G401 (cell line): ENCODE data around the gene ZNF239. TPM values are rescaled to one million over a fixed set of nuclear protein-coding genes. Genes with fewer than 3 reads are reported as not detected.
A peak's percentile ranks its signal among the peaks of the same experiment; 100 is the strongest.
"Not testable (repeated sequence)": the region's sequence is repeated elsewhere in the genome, so short reads cannot be mapped to it uniquely, and the experiment has no call there.

ENCODE experiments used
- DNase-seq: peaks from one replicate; pipeline ENCODE4 v3.0.0-alpha.2; 2015; ENCODE audit warnings: low spot score
- in situ Hi-C: cut with HindIII; loops from 2 replicates; pipeline ENCODE4 v1.10.0; 2016; ENCODE audit warnings: low sequenced_read_pairs, mixed read lengths
- total RNA-seq: library from RNA; depleted of rRNA; stranded (reverse); fragments of >200 nt; shearing (Covaris generic); gene quantifications from 2 replicates; pipeline ENCODE4 v1.2.3, GENCODE V29; 2014; rRNA removed

ZNF239 gene
- total RNA-seq, 1 experiment from 2014 or later = 14.3 TPM

DNA sequence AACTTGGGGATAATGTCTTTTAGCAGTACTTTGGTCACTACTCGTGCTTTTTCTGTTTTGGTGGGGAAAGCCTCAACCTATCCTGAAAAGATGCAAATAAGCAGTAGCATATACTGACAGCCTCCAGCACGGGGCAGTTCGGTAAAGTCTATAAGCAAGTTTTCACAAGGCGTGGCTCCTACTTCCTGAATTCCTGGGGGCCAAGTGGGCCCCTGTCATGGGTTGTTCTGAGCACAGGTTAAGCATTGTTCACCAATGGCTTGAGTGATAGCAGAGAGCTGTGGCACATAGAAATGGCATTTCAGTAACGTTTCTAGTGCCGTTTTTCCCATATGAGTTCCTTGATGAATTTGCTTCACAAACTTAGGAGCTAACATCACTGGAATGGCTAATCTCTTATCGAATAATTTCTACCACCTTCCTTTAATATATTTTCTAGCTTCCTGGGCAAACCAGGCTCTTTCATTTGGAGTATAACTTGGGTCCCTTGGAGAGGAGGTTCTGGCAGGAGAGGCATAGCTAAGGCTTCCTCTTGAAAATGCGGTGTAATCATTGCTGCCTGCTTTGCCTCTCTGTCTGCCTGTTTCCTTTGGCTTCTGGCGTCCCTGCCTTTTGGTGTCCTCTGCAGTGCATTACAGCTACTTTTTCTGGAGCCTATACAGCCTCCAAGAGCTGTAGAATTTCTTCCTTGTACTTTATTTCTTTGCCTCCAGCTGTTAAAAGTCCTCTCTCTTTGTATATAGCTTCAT is 11.7 kb upstream of the ZNF239 start:
- DNase-seq = no peak
- in situ Hi-C loops = no loop called here

DNA sequence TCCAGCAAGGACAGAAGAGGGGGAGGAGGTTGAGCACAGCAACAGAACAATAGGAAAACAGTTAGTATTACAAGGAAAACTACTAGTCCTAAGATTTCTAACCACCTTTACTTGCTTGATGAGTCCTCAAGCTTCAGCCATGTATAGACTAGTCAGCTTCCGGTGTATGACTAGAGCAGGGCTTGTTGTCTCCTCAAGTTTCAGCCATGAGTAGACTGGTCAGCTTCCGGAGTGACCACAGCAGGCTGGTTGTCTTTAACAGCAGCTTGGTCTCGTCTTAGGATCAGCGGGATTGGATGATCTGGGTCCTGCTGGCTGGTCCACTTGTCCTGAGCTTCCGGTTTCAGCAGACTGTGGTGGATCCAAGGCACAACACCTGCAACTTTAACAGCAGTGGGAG is 10.6 kb upstream of the ZNF239 start:
- no peak for DNase-seq
- in situ Hi-C loops = no loop called here

DNA sequence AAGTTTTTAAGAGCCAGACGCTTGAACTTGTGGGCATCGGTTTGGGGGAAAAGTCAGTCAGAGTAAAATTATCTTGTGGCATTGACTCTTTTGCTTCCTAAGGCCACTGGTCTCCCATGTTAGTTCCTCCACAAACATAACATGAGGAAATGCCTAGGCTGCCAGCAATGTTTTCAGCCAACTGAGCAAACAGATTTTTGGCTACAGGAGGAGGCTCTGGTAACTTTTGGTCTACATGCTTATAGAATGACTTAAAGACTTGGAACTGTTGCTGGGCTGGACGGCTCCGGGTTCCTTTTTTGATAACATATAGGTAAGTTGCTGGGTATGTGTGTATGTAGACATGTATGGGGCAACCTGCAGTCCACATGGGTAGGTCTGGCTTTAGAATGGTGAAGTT is 9.6 kb upstream of the ZNF239 start:
- no peak for DNase-seq
- in situ Hi-C loops = no loop called here

DNA sequence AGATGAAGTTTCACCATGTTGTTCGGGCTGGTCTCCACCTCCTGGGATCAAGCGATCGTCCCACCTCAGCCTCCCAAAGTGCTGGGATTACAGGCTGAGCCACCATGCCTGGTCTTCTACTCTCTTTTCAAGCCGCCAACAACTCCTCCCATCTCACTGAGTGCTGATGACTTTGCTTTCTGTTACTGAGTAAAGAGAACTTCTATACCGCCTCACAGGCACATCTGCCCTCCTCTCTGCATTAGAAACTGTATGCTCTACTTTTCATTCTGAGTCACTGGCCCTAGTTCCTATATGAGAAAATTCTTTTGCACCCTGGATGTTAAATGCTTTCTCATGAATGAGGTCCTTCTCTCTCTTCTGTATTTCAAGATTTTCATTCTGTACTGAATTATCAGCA is 2.2 kb upstream of the ZNF239 start:
- no peak for DNase-seq
- in situ Hi-C loops = no loop called here

DNA sequence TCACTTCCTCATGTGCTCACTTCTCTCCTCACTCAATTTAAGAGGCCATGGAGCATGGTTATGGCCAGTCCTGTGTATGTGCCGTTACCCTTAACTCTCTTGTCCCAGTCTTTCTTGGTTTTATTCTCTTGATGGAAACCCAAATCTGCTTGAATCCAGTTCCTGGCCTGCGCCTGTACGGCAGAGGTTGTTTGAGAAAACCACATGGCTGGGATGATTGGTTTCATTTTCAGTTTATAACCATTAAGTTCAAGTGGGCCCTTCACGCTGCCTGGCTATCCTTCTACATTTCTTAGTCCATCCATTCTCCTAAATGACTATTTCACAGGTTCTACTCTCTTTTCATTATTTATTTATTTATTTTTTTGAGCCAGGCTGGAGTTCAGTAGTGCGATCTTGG is 1.6 kb upstream of the ZNF239 start:
- DNase-seq = no peak
- in situ Hi-C loops = no loop called here

DNA sequence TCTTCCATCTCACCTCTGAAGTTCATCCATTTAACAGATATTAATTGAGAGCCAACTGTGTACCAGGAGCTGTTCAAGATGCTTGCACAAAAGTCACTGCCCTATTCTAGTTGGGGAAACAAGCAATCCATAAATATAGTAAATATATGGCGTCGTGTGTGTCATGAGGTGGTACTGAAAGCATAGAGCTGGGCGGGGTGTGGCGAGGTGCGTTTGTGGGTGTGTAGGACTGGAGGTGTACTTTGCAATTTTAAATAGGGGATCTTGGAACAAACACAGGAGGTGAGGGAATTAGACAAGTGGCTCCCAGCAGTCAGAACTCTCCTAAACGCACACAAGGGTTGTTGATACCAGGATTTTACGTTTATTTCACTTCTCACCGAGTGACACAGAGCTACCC is 490 bp upstream of the ZNF239 start:
- in situ Hi-C loops = no loop called here
- DNase-seq = no peak

DNA sequence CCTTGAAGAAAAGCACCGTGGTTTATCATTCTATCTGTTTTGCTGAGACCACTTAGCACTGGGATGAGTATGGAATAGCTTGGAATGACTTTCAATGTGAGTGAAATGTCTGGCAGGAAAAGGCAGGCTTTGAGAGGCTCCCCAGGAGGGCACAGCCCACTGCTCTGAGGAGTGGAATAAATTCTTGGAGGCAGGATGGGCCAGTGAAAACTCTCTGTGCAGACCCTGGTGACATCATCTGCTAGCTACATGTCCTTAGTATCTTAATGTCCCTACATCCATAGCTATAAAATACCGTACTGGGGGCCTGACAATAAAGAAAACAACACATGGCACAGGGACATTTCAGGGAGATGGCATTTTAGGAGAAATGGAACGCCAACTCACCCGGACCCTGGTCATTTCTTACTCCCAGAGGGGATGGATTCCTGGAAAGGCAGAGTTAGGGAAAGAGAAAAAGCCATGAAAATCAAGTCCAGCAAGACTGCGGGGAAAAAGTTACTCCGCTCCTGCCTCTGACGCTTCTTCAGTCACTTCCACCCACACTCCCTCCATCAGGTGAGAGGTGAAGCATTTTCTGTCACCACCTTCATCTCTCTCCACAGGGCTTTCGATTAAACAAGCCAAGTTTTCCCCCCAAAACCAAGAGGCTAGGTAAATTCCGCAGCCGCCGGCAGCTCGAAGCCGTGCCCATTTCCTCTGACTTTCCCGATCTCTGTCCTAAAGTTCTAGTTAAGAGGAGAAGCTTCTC is 991 bp downstream of the ZNF239 start:
- in situ Hi-C loops = no loop called here
- peak; percentile 43 for DNase-seq

DNA sequence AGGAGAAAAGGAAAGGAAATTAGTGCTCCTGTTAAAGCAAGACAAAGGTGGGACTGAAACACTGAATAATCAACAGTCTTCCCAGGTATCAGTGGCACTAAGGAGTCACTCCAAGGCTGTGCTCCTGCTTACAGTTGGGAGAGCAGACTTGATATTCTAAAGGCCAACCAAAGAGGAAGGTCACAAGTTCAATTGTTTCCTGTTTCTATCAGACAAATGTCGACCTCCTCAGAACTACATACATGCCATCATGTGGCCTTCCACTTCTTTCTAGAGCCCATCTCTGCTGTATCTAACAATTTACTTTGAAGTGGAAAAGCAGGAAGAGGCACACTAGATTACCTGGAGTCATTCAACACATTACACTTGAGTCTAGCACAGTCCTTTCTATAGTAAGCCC is 3.4 kb downstream of the ZNF239 start:
- in situ Hi-C loops = no loop called here
- DNase-seq = no peak

DNA sequence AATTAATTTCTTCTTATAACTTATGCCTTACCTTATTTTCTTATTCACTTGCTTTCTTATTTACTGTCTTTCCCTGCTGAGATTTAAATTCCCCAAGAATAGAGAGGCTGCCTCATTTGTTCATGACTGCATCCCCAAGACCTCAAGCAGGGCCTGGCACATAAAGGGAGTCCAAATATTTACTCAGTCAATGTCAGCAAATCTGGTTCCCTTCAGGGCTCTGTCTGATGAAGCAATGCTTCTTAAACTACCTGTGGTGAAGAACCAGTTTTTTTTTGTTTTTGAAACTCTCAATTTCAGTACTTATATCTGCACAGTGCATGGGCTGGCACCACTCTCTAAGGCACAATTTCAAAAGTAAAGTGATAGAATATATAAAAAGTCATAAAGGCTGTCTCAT is 4.7 kb downstream of the ZNF239 start:
- DNase-seq = no peak
- in situ Hi-C loops = no loop called here

DNA sequence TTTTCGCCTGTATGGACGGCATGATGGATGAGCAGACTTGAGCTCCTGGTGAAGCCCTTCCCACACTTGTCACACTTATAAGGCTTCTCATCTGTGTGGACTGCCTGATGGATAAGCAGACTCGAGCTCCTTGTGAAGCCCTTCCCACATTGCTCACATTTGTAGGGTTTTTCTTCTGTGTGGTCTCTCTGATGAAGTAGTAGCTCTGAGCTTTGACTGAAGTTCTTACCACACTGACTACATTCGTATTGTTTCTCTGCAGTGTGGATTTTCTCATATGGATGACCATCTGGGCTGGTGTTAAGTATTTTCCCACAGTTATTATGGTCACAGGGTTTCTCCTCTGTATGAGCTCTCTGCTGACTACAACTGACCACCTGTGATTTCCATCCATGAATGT is 17.2 kb downstream of the ZNF239 start:
- in situ Hi-C loops = no loop called here
- no peak for DNase-seq

DNA sequence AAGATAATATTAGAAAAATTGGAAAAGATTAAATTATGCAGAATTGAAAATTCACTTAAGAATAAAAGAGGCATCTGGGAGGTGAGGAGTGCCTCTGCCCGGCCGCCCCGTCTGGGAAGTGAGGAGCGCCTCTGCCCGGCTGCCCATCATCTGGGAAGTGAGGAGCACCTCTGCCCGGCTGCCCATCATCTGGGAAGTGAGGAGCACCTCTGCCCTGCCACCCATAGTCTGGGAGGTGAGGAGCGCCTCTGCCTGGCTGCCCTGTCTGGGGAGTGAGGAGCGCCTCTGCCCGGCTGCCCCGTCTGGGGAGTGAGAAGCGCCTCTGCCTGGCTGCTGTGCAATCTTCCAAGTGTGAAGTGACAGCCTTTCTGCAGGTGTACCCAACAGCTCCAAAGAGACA is 30.7 kb downstream of the ZNF239 start:
- in situ Hi-C loops, DNase-seq: not testable (repeated sequence)

DNA sequence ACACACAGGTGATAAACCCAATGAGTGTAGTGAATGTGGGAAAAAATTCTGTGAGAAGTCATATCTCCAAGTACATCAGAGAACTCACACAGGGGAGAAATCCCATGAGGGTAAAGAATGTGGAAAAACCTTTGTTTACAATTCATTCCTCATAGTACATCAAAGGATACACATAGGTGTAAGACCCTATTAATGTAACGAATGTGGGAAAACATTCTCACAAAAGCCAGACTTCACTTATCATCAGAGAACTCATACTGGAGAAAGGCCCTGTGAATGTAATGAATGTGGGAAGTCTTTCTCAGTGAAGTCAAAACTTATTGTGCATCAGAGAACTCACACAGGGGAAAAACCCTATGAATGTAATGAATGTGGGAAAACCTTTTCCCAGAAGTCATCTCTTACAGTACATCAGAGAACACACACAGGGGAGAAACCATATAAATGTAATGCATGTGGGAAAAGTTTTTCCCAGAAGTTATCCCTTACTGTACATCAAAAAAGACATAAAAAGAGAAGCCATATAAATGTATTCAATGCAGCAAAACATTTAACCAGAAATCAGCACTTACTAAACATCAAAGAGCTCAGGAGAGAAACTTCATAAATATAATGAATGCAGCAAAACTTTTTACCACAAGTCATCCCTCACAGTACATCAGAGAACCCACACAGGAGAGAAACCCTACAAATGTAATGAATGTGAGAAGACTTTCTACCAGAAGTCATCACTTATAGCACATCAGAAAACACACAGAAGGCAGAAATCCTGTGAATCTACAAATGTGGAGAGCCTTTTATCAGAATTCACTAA is 49.8 kb downstream of the ZNF239 start:
- in situ Hi-C loops = no loop called here
- DNase-seq = no peak

Other genes with a start within 250 kb of the ZNF239 start
- gene FXYD4, start 203.0 kb downstream of the ZNF239 start, total RNA-seq = not detected in 2 replicates
- gene HNRNPF, start 165.4 kb downstream of the ZNF239 start, total RNA-seq = 344 and 404 TPM in 2 replicates
- gene ZNF487, start 137.5 kb downstream of the ZNF239 start, total RNA-seq = 6.7 and 10.5 TPM in 2 replicates
- gene ZNF485, start 31.8 kb upstream of the ZNF239 start, total RNA-seq = 0.80 and 1.9 TPM in 2 replicates
- gene ZNF32, start 74.3 kb upstream of the ZNF239 start, total RNA-seq = 15.9 and 22.9 TPM in 2 replicates